DMS 273 (cell line): Measurements from ENCODE around the gene LYPD6B.

ENCODE experiments used
- DNase-seq: peaks from one replicate; lab custom pipeline; 2025; ENCODE audit not compliant: unreplicated experiment; lab: John Stamatoyannopoulos, UW

The LYPD6B gene

DNA sequence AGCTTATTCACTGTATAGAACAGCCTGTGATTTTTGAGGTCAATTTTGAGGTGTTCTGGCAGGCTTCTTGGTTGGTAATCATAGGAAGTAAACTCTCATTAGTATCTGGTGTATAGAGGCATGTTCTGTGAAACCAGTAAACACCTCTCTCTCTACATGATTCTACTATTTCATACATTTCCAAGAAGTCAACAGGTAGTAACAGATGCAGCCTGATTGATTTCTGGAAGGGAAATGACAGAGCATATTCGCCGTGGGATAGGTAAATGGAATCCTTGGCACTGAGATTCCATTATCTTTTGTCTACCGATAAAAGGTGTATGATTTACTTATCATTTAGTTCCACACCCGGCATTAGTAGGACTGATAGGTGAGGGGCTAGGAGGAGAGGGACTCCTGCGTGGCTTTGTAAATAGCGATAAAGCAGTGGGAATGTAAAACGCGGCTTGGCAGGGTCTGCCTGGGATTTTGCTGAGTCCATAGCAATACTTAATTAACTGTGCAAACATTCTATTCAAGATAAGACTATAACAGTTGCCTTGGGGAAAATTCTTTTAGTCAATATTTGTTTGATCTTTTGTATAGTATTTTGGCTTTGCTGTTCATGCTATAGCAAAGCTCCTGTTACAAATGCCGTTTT lies 32.3 kb downstream of the LYPD6B start:
- no peak for DNase-seq

DNA sequence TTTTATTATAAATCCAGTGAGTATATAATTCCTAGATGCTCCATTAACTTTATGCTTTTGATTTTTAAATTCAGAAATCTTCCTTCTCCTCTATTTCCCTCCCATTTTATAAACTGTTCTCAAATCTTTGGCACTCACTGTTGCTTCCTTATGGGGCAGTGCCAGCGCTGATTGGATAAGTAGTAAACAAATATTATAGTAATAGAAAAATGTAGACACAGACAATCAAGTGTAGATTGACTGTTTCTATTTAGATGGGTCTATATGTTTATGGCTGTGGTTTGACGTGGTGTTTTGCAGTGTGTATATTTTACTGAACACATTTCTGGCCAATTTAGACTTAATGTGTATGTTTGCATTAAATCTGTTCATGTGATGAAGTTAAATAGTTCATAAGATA lies 36.6 kb downstream of the LYPD6B start:
- no peak for DNase-seq

DNA sequence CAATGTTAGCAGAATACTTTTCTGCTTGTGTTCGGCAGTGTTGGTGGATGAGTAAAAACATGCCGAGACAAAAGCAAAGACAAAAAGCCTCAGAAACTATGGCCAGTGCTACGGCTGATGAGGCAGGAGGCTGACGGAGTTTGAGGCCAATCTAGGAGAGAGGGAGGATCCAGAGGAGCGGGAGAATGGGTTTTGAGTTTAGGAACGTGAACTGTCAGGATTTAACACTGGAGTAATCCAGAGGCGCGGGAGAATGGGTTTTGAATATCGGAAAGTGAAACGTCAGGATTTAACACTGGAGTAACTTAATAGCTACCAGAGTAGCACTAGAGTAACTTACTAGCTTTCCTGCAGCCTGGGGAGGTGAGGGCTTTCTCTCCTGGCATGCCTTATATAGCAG lies 37.4 kb downstream of the LYPD6B start:
- DNase-seq, result no peak

DNA sequence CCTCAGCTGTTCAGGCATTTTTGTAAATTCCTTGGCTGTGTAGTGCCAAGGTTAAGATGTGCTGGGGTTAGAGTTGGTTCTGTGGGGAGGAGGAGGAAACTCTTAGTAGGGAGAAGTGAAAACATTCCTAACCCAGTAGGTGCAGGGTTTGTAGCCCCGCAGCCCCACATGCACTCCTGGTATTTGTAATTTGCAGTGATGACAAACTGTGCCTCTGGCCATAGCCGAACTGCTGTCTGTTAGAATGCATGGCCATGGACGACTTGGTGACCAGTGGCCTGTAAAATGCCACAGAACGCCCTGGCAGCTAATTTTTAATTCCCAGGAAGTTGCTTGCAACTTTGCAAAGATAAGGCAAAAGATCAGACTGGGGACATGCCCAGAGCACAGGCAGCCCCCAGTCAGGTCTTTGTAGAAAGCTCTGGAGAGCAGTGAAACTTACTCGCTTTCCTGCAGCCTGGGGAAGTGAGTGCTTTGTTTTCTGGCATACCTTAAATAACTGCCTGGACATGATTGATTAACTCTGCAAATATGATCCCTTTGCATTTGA lies 38.4 kb downstream of the LYPD6B start:
- no peak for DNase-seq

DNA sequence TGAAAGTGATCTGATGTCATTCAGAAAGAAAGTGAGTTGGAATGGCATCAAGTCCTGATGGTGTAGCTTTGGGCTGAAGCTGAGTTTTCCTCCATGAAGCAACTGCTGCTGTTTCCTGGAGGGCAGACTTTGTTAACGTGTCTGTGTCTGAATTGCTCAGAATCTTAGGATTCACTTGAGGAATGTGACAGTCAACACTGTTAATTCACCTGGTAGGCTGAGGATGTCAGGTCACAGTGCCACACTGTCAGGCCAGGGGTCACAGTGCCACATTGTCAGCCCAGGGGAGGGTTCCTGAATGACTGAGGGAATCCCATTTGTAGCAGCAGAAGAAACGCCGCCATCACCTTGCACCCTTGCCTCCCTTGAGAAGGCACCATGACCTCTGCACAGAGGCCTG lies 39.4 kb downstream of the LYPD6B start:
- no peak for DNase-seq

DNA sequence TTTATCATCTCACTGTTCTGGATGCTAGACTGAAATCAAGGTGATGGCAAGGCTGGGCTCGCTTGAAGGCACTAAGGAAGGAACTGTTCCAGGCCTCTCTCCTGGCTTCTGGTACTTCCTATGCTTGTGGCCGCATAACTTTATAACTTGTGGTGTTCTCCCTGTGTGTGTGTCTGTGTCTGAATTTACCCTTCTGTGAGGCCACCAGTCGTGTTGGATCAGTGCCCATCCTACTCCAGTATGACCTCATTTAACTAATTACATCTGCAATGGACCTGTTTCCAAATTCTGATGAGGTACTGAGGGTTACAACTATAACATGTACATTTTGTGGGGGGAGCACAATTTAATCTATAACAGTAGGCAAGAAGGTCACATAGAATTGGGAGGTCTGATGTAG lies 41.6 kb downstream of the LYPD6B start:
- DNase-seq, result peak; percentile 65

DNA sequence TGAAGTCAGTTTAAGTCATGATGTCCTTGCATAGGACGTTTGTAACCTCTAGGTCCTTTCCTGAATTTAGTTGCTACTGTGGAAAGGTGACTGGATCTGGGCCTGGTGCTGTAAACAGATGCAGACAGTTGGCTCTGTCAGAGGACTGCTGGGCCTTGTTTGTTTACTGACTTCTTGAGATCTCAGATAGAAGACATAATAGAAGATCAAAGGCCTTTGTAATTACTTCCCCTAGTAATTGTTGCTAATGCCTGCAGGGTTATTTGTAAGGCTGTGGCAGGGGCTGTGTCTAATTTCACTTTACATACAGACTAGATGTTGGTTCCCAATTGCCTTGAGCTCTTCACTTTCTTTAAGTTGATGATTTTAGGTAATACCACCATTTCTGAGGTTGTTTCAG lies 42.5 kb downstream of the LYPD6B start:
- DNase-seq, result peak; percentile 12

DNA sequence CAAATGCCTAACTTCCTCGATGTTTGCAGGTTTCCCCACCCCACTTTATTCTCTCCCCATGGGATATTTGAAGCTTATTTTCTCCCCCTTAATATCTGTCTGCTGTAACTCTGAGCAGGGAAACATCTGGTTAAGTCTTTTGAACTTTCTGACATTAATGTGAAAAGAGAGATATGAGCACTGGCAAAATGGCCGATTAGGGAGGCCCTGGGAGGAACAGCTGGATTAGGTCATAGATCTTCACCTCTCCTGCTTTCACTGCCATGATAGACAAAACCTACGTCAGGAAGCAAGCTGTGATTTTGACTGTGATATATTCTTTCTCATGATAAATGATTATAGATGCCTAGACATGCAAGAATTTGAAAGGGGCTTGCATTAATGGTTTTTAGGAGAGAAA lies 43.6 kb downstream of the LYPD6B start:
- DNase-seq, result peak; percentile 13

DNA sequence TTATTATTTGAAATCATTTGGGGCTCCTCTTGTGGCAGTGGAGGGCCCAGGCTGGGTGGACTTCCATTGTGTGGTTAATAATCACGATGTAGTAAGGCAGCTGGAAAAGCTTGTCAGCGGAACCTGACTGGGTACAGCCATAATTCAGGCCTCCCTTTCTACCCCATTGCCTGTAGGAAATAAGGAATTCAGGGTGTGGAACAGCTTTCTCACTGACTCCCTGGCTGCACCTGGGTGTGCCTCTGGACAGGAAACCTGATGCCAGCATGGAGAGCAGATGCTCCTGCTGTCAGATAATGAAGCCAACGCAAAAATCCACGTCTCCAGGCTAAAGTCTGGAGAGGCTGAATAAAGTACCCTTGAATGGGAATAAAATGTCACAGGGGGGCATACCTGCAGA lies 44.2 kb downstream of the LYPD6B start:
- DNase-seq, result peak; percentile 61

DNA sequence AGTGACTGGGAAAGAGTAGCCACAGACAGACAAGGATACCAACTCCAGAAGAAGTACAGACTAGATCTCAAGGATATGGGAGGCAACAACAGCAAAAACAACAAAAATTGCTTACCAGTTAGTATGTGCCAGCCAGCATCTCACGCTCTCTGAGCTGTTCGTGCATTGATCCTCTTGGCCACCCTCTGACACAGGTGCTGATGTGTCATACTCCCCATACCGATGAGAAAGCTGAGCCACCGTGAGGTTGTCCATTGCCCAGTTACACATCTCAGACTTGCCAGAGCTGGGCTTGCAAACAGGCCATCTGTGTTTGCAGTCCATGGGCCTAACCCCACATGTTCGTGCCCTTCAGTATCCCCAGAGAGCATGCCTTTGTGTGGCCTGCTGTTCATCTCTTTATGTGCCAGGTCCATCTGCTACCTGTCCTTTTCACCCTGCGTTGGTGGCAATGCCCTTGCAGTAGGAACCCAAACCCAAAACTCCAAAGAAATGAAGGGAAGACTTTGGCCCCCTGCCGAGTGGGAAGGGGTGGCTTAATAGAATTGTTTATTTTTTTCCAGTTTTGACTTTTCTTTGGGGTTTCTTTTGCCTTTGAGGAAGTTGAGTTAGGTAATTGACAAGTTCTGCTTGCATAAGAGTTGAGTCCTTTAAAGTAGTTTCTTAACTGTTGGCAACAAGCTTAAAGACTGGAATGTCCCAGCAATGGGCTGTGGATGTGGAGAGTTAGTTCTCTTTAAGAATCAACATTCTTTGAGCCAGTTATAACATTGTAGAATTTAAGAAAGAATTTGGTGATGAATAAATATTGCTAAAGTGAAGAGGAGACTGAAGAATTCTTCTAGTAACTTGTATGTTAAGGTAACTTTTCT lies 46.7 kb downstream of the LYPD6B start:
- peak; percentile 78 for DNase-seq

DNA sequence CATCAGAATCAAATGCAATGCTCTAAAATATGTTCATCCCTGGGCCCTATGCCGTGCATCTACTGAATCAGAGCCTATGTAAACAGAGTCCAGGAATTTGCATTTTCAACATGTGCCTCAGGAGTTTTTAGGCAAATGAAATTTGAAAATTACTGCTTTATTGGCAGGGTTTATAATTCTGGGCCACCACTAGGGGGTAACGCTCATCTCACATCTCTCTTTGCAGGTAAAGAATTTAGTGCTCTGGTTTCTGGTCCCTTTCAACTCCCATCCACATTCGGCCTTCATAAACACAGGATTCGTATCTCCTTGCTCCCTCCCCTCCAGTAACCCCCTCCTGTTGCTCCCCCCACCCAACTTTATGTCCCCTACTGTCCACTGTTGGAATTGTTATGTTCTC lies 49.3 kb downstream of the LYPD6B start:
- DNase-seq, result peak; percentile 25

DNA sequence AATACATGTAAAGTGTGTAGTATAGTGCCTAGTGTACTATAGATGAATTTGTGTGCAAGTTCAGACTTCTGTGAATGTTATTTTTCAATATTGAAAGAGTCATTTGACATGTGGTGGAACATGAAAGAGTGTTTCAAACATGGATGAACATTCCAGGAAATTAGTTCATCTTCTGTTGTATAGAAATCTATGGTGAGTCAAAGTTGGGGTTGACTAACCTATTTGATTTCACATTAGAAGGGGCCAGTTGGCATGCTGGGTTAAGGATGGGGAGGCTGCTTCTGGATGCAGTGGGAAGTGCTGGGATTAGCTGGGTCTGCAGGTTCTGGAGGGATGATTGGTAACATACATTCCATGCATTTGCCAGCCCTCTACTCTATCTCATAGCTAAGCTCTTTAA lies 50.6 kb downstream of the LYPD6B start:
- no peak for DNase-seq

DNA sequence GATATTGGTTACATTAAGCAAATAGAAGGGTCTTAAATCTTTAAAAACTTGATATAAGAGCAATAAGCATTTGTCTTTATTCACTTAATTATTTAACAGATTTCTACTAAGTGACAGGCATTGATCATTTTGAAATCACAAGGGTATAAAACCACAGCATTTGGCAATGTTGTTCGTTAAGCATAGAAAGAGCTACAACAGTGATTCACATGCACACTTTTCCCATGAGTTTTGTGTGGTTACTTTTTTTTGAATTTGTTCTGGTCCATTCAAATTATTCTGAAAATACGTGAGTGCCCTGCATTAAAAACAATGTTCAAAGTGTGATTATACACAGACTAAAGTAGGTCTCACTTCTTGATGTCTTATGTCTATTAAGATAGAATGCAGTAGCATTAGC lies 52.2 kb downstream of the LYPD6B start:
- DNase-seq, result no peak

DNA sequence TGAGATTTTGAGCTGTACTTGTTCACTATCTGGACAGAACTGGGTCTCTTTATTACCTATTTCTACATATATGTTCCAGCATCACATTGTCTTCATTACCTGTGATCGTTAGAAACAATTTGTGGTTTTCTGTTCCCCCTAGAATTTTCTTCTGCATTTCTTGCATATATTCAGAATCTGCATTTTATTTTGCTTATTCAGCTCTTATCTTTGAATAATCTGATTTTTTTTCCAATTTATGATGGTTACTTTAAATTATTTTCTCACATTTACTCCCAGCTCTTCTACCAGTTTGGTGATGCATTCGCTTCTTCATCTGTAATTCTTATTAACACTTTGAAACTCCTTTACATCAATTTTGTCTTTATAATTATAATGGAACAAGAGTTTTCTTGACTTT lies 55.1 kb downstream of the LYPD6B start:
- no peak for DNase-seq

DNA sequence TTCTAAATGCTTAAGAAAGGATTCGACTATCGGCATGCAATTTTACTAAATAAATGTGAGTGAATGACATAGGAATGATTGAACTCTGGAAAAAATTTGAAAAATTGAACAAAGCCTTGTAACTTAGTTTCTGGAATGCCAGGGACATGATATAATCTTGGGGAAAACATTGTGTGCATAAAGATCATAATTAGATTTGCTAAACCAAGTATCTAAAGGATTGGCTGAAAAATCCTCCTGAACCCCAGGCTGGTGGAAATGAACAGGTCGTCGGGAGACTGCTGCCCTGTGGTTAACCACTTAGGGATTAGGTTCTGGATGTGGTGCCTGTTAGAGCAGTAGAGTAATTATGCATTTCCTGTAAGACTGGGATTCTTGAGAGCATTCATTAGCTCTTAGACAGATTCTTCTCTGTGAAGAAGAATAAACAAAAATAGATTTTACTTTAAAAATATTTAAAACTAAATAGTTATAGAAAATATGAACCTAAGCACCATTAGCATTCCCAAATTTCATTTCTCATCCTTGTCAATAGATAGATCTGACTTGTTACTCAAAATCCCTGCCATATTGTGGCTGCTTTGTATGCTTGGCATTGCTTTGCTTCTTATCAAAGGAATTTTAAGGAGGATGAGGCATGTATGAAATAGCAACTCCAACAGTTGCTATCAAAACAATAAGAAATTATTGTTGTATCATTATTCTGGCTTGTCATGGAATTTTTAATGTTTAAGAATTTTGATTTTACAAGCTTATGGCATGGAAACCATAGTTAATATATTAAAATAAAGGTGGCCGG lies 55.9 kb downstream of the LYPD6B start:
- no peak for DNase-seq

DNA sequence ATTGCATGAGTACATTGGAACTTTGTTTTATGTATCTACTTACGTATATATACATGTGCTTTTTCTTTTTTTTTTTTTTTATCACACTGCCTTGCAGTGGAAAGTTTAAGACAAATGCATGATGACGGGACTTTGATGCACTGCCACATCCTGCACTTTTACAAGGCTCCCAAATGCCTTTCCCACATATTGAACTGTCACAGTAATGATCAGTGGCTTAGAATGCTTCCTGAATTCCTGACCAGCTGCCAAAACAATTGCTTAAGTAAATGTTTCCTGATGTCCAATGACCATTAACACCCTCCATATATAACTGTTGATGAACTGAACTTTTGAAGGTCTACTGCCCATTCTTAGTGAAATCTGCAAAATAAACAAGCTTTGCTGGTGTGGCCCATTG lies 60.2 kb downstream of the LYPD6B start:
- no peak for DNase-seq

DNA sequence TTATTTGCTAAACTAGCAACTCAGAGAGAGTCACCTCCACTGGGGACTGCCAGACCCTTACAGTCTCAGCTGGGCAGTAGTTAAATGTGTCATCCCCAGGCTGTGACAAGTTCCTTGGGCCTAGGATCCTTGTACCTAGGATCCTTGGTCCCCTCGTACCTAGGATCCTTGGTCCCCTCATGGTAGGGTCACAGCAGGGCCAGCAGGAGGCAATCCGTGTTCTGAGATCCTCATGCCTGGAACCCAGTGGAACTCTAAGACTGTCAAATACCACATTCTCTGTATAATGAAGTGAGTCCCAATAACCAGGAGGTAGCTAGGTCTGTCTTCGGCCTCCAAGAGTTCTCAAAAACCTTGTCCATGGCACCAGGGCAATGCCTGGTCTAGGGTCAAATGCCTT lies 60.8 kb downstream of the LYPD6B start:
- no peak for DNase-seq

DNA sequence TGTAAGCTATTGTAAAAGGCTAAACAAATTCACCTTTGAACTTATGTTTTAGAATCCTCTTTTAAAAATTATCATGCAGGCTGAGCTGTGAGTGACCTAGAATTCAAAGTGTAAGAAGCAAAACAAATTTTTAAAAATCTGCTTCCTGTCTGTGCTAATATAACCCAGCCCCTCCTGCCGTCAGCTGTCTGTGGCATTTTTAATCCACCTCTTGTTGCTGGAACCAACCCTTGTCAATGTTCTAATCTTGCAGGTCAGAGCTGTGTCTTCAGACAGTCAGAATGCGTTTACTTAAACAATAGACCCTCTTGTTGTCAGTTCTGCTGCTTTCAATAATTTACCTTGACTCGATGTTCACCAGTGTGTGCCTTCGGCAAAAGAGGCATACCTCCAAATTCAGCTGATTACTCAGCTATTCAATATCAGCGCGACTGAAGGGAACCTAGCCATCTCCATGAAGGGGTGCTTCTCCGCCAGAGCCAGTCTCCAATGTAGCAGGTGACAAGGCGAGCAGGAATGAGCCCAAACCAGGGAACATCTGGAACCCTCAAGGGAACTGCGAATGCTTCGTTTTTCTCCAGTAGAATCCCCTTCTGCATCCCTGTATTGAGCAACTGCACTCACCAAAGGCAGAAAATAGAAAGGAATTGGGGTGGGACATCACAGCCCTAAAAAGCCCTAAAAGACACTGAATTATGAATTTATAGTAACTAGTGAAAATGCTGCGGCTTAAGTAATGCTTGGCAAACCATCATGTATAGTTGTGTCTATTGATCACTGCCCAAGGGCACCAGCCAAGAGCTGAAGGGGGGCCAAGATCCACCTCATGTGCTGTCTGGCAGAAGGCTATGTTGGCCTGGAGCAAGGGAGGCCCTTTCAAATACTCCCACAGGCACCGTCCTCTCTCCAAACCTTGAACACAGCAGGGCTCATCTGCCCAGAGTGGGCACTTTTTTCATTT lies 62.5 kb downstream of the LYPD6B start:
- no peak for DNase-seq

DNA sequence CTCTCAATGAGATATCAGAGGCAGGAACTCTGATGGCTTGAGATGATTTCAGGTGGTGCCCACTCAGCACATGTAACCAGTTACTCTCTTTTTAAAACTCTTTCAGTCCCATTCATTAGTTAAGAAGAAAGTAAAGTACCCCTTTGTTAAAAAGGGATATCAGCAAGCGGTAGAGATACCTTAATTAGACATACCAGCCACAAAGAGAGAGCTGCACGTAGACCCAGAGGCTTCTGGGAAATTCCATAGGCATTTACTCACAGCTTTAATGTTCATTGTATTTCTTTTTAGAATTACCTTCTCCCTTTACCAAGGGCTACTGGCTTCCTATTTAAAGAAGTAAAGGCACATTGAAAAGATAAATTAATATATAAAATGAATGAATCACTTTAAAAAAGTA lies 63.3 kb downstream of the LYPD6B start:
- DNase-seq, result no peak

DNA sequence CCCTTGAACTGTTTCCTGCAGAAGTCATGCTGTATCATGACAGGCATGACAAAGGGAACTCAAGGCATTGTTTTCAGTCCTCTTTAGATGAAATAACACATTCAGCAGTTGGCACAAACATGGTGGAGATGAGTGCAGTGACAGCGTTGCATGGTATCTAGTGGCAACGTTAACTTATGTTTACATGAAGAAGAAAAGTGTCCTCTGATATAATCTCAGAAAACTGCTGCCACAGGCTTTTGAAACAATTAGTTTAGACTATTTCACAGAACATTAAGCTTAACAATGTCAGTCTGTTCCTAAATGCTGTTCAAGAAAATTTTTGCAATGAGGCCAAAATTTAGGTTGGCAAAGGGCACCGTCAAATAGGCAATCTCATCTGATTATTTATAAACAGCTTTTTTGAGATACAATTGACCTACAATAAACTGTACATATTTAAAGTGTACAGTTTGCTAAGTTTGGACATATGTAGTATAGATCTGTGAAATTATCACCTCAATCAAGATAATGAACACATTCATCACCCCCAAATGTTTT lies 64.7 kb downstream of the LYPD6B start:
- no peak for DNase-seq
